Transverse colon (tissue), 4 donors: ENCODE results near the gene KIF1A. TPM values are rescaled to one million over a fixed set of nuclear protein-coding genes. Genes with fewer than 3 reads are reported as not detected.

Experiments
- DNase-seq: peaks from one replicate; pipeline ENCODE4 v3.0.0-alpha.2; 2019
- H3K27ac ChIP-seq, 4 donors: fragments of 200-600 bp; sonication (generic); 2 replicates each; pipeline ENCODE4 v1.5.1; 2016 to 2018; ENCODE audit warnings: inconsistent platforms in 4 of 4
- H3K27me3 ChIP-seq: fragments of 200-600 bp; sonication (generic); 2 replicates; pipeline ENCODE4 v1.5.1; 2017; ENCODE audit warnings: inconsistent platforms
- H3K36me3 ChIP-seq, 4 donors: fragments of 200-600 bp; sonication (generic); 2 replicates each; pipeline ENCODE4 v1.5.1; 2017 to 2019; ENCODE audit warnings: inconsistent platforms in 4 of 4
- H3K4me1 ChIP-seq, 4 donors: fragments of 200-600 bp; sonication (generic); 2 replicates each; pipeline ENCODE4 v1.5.1; 2017 to 2020; ENCODE audit warnings: inconsistent platforms in 4 of 4
- H3K4me3 ChIP-seq, 4 donors: fragments of 200-600 bp; sonication (generic); 1 replicate in 1 of 4; 2 replicates in 3 of 4; pipeline versions ENCODE4 v1.5.1 to v1.6.1; 2017 to 2019; ENCODE audit warnings: inconsistent platforms in 4 of 4
- H3K9me3 ChIP-seq, 2 donors: fragments of 200-600 bp; sonication (generic); 2 replicates each; pipeline ENCODE4 v1.5.1; 2017 to 2019; ENCODE audit warnings: inconsistent platforms in 2 of 2
- CTCF ChIP-seq, 5 experiments: fragments of 200-600 bp in 3 of 5; fragments of 450-650 bp in 2 of 5; sonication (generic) in 3 of 5; IDR thresholded peaks; 1 replicate in 2 of 5; 2 replicates in 3 of 5; pipeline ENCODE4 v1.5.1; 2016 to 2017; ENCODE audit warnings: antibody characterized with exemption in 5 of 5, inconsistent platforms in 3 of 5, mild to moderate bottlenecking in 2 of 5, moderate library complexity in 1 of 5
- EP300 ChIP-seq: sonication (generic); formaldehyde crosslinking; IDR thresholded peaks from one replicate; pipeline ENCODE4 v1.6.1; 2017; ENCODE audit warnings: antibody characterized with exemption, low read depth
- POLR2A ChIP-seq: fragments of 450-650 bp; IDR thresholded peaks from one replicate; pipeline ENCODE4 v1.6.1; 2016; ENCODE audit warnings: antibody characterized with exemption, mild to moderate bottlenecking, moderate library complexity
- POLR2AphosphoS5 ChIP-seq, 3 donors: sonication (generic); formaldehyde crosslinking; IDR thresholded peaks; one replicate each; pipeline ENCODE4 v1.6.1; 2016; ENCODE audit warnings: antibody characterized with exemption in 3 of 3
- WGBS, 2 donors: methylation state at CpG; one replicate each; pipeline ENCODE4 v1.1.5; 2018; ENCODE audit warnings: low coverage in 1 of 2; 5-methylcytosine and 5-hydroxymethylcytosine counted together
- in situ Hi-C, 4 donors: fragments of 200-750 bp; cut with MboI; loops; one replicate each; pipeline versions ENCODE4 v1.15.0 to v1.15.1; 2017; ENCODE audit warnings: low sequenced_read_pairs in 3 of 4, low pct_ligation_motif_present in 1 of 4, low pct_unique_long_range_greater_than_20kb in 1 of 4
- intact Hi-C: fragments of 100-400 bp; cut with DNase I; formaldehyde crosslinking; loops from one replicate; pipeline ENCODE4 v1.15.1; 2023; ENCODE audit warnings: low total_unique reads
- total RNA-seq, 4 donors: library from RNA; depleted of rRNA; stranded (reverse); fragments of >200 nt; gene quantifications; one replicate each; pipeline ENCODE4 v1.1.0, GENCODE V29; 2016

The KIF1A gene
- total RNA-seq, 4 donors from 2014 or later, result 0.40 to 3.4 (median 2.9) TPM

- H3K4me3 ChIP-seq, result no peak overlapping the region
- H3K36me3 ChIP-seq, result no peaks in the 10 kb centered on the region
- H3K4me1 ChIP-seq, result no peaks in the 10 kb centered on the region
- DNase-seq, result no peak
- H3K9me3 ChIP-seq, result no peaks in the 10 kb centered on the region
- H3K27me3 ChIP-seq, result no peaks in the 10 kb centered on the region
- intact Hi-C loops, result no loop called here
- H3K27ac ChIP-seq, result no peak overlapping the region
- in situ Hi-C loops, result loop anchor here in 2 of 4 donors (25.0 kb wide), 1 partner anchor 204 kb away; no protein-coding TSS in a partner anchor
- 90 to 91% methylated on average over 2 to 23 of the region's 23 CpGs for WGBS, 2 donors
- no peak for TF ChIP-seq POLR2A
- no peak for TF ChIP-seq CTCF (IDR thresholded peaks at IDR 0.05)
- TF ChIP-seq POLR2AphosphoS5 (IDR thresholded peaks at IDR 0.05), result no peak
- TF ChIP-seq EP300, result no peak
These were observed 103.8 kb downstream of the KIF1A start for GRCh38 chr2:240716130-240716798.

DNA sequence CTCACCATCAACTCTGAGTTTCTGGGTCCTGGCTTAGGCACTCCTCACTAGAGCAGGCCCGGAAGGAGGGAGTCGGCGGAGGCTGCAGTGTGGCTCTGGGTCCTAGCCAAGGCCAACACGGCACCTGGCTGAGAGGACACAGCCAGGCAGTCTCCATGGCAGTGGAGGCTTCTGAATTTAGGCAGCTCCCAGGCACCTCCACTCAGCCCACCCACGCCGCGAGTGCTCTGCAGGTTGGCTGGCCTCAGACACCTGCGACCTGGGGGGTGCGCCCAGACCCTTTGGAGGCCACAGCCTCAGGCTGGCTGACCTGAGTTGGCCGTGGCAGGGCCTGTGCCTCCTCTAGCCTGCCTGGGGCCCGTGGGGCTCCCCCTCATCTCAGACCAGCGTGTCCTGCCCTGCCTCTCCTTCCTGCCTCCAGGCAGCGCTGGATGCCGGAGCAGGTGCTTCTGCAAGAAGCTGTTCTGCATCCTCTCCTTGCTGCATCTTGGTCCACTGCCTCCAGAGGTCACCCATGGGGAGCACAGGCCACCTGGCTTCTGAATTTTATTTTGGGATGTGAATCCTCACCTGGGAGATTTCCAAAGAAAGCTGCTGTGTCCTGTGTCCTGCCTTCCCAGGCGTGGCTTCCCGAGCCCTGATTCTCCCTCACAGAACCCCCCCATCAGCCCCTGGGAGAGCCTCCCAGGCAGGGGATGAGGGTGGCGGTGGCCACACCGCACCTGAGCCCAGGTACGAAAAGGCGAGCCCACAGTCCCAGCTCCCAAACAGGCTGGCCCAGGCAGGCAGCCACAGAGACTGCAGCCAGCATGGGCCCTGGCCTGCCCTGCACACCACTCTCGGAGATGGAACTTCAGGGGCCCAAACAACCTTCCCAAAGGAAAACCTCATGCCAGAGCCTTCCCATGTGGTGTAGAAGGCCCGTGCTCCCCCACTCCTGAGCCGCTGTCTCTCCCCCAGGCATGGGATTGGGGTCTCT lies 105.0 kb downstream of the KIF1A start:
- 78% methylated on average over 18 of the region's 23 CpGs; no CpG with 5 or more reads in 1 of the 2 donors for WGBS, 2 donors
- H3K9me3 ChIP-seq, result no peaks in the 10 kb centered on the region
- peaks cover under 1% of the 10 kb centered on the region for H3K27me3 ChIP-seq
- H3K36me3 ChIP-seq, result no peaks in the 10 kb centered on the region
- no peak overlapping the region for H3K27ac ChIP-seq
- DNase-seq, result no peak
- no peak for TF ChIP-seq POLR2A
- TF ChIP-seq CTCF (IDR thresholded peaks at IDR 0.05), result no peak
- TF ChIP-seq EP300, result no peak
- TF ChIP-seq POLR2AphosphoS5 (IDR thresholded peaks at IDR 0.05), result no peak
- intact Hi-C loops, result no loop called here
- H3K4me1 ChIP-seq, result no peaks in the 10 kb centered on the region
- H3K4me3 ChIP-seq, result no peak overlapping the region
- in situ Hi-C loops, result loop anchor here in 2 of 4 donors (25.0 kb wide), 1 partner anchor 203 kb away; no protein-coding TSS in a partner anchor

DNA sequence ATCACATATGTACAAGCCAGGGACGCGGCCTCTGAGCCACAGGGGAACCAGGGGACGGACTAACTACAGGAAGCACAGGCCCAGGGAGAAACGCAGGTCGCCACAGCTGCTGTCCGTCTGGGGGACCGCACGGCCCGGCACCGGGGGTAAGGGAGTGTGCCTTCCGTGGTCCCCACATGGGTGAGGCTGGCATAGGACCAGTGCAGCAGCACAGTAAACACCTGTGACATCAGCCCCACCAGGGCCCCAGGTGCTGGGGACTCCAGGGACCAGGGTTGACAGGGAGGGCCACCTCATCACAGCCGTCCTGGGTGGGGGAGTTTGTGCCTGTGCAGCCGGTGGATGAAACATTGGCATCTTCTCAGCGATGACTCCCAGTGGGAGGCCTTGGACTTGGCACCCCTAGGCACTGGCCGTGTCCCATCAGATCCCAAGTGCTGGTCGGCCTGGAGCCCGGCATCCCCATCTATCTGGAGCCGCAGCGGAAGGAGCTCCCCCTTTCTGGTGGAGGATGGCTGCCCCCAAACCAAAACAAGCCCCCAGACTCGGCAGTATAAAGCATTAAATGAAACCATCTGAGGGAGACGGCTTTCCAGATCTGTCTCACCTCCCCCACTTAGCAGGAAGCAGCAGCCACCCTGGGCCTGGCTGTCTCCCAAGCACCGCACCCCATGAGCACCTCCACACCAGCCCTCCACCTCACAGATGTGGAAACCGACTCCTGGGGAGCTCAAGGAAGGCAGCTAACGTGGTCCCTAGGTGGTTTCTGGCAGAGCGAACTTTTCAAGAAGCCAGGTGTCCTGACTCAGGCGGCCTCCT lies 105.9 kb downstream of the KIF1A start:
- Histone ChIP-seq H3K4me1 (no peaks in the 10 kb centered on the region), H3K36me3 (no peaks in the 10 kb centered on the region), H3K27me3 (peaks cover 5% of the 10 kb centered on the region), H3K27ac (no peak overlapping the region), H3K4me3 (no peak overlapping the region), H3K9me3 (no peaks in the 10 kb centered on the region)
- 78% methylated on average over 23 of the region's 26 CpGs; no CpG with 5 or more reads in 1 of the 2 donors for WGBS, 2 donors
- DNase-seq, result no peak
- intact Hi-C loops, result no loop called here
- in situ Hi-C loops, result loop anchor here in 2 of 4 donors (25.0 kb wide), 1 partner anchor 202 kb away; no protein-coding TSS in a partner anchor
- TF ChIP-seq CTCF (IDR thresholded peaks at IDR 0.05) (no peak), POLR2A (no peak), POLR2AphosphoS5 (IDR thresholded peaks at IDR 0.05) (no peak), EP300 (no peak)
